Effector memory CD8-positive, alpha-beta T cell (primary cell): ENCODE results near the gene ZCCHC10.
"Not testable (repeated sequence)": the region's sequence is repeated elsewhere in the genome, so short reads cannot be mapped to it uniquely, and the experiment has no call there.

Experiments used
- ATAC-seq: fragments of 150-1000 bp; cut with Tn5 transposase; replicated peaks from 2 replicates; pipeline ENCODE4 v1.10.0; 2021; ENCODE audit warnings: mild to moderate bottlenecking, moderate library complexity
- DNase-seq, 3 experiments: peaks; one replicate each; pipeline ENCODE4 v3.0.0; 2021
- H3K27ac Mint-ChIP-seq, 2 donors: one replicate each; pipeline ENCODE4 v1.8.0; 2022; ENCODE audit warnings: mild to moderate bottlenecking in 2 of 2, mixed read lengths in 2 of 2, moderate library complexity in 2 of 2
- H3K27me3 Mint-ChIP-seq, 2 donors: one replicate each; pipeline ENCODE4 v1.8.0; 2022; ENCODE audit warnings: mixed read lengths in 2 of 2
- H3K36me3 Mint-ChIP-seq: one replicate; pipeline ENCODE4 v1.8.0; 2022; ENCODE audit warnings: mild to moderate bottlenecking, moderate library complexity, mixed read lengths; ENCODE audit not compliant: insufficient read depth
- H3K4me1 Mint-ChIP-seq, 2 donors: one replicate each; pipeline ENCODE4 v1.8.0; 2022; ENCODE audit warnings: low read depth in 2 of 2, mixed read lengths in 2 of 2
- H3K4me3 Mint-ChIP-seq, 2 donors: one replicate each; pipeline ENCODE4 v1.8.0; 2022; ENCODE audit warnings: mild to moderate bottlenecking in 2 of 2, mixed read lengths in 2 of 2, moderate library complexity in 2 of 2
- H3K9me3 Mint-ChIP-seq, 2 donors: one replicate each; pipeline ENCODE4 v1.8.0; 2022; ENCODE audit warnings: mixed read lengths in 2 of 2

Gene ZCCHC10

DNA sequence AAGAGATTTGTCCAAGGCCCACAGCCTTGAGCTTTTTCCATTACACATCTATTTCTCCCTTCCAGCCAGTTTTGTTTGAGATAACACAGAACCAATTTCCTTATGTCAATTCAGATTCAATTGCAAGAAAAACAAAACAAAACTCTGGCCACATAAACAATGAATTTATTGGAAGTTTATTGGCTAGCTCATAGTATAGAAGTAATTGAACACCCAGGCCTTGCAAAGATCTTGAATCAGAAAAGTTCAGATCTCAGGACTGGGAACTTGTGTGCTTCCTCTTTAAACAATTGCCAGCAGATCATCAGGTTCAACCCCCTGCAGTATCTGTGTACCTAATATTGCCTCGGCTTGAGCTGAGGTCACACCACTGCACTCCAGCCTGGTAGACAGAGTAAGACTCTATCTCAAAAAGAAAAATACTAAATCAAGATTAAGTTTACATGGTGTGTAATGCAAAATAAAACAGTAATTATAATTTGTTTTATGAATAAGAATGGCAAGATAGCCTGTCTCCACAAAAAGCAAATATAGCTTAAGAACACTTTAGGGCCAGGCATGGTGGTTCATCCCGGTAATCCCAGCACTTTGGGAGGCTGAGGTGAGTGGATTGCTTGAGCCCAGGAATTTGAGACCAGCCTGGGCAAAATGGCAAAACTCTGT, 4.1 kb upstream of the ZCCHC10 start:
- H3K36me3 Mint-ChIP-seq, result peaks cover 7% of the 10 kb centered on the region

DNA sequence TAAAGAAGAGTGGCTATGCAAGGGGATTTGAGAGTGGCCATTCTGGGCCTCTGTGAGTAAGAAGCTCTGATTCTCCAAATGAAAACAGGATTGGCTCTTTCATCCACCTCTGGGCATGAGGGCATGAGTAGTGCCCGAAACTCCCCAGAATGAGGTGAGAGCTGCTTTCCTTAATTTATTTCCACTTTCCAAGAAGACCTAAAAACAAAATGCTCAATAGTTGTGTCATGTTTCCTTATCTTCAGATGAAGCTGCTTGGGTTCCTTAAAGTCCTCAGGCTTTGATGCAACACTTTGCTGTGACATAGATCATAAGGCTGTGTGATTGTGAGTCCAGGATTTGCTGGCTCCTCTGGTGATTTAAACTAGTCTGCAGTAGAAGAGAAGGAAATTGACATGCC, 3.1 kb upstream of the ZCCHC10 start:
- Mint-ChIP-seq H3K36me3 (peaks cover 7% of the 10 kb centered on the region), H3K27ac (no peak overlapping the region), H3K4me1 (peaks cover 17 to 19% of the 10 kb centered on the region in 2 donors), H3K27me3 (no peaks in the 10 kb centered on the region), H3K4me3 (no peak overlapping the region), H3K9me3 (no peaks in the 10 kb centered on the region)
- no peak for DNase-seq
- ATAC-seq, result no peak

More for the DNA sequence above, 4.1 kb upstream of the ZCCHC10 start:
- ATAC-seq (no peak), DNase-seq (no peak)
- Mint-ChIP-seq H3K4me3 (no peak overlapping the region), H3K4me1 (peaks cover 12 to 14% of the 10 kb centered on the region in 2 donors), H3K27ac (no peak overlapping the region), H3K27me3 (no peaks in the 10 kb centered on the region), H3K9me3 (no peaks in the 10 kb centered on the region)

DNA sequence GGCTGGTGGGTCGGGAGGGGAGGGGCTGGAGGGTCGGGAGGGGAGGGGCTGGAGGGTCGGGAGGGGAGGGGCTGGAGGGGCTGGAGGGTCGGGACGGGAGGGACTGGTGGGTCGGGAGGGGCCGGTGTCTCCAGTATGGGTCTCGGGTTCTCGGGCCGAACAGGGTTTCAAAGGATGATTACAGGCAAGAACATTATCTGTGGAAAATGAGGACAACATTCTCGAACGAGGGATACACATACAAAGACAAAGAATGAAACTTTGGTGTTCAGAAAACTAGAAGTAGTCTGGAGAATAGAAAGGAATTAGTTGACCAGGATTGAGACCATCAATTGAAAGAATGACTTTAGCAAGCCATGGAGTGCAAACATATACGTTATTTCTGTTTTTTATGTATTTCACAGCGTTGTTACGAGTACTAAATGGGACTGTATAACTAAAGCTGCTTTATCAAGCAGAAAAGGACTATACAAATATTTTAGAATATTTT, 360 bp upstream of the ZCCHC10 start:
- no peak for DNase-seq
- Mint-ChIP-seq H3K9me3 (no peaks in the 10 kb centered on the region), H3K36me3 (peaks cover 18% of the 10 kb centered on the region)

DNA sequence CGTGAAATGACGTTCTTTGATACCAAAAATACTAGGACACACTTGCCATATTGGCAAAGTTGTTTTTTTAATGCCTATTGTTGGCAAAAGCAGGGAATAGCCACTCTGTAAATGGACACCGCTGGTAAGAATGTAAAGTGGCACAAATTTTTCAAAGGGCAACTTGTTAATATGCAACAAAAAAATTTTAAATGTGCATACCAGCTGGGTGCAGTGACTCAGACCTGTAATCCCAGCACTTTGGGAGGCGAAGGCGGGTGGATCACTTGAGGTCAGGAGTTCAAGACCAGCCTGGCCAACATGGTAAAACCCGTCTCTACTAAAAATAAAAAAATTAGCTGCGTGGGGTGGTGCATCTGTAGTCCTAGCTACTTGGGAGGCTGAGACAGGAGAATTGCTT, 6.9 kb downstream of the ZCCHC10 start:
- Mint-ChIP-seq H3K4me1 (peaks cover 10 to 15% of the 10 kb centered on the region in 2 donors), H3K36me3 (peaks cover 46% of the 10 kb centered on the region)
- DNase-seq, H3K27ac Mint-ChIP-seq, ATAC-seq, H3K27me3 Mint-ChIP-seq, H3K9me3 Mint-ChIP-seq, H3K4me3 Mint-ChIP-seq: not testable (repeated sequence)

More for the DNA sequence above, 360 bp upstream of the ZCCHC10 start:
- H3K27me3 Mint-ChIP-seq, result no peaks in the 10 kb centered on the region
- peak overlapping the region; percentile 96 to 97 for H3K27ac Mint-ChIP-seq
- no peak for ATAC-seq
- peak overlapping the region; percentile 90 to 95 for H3K4me3 Mint-ChIP-seq
- peaks cover 16 to 20% of the 10 kb centered on the region in 2 donors for H3K4me1 Mint-ChIP-seq

DNA sequence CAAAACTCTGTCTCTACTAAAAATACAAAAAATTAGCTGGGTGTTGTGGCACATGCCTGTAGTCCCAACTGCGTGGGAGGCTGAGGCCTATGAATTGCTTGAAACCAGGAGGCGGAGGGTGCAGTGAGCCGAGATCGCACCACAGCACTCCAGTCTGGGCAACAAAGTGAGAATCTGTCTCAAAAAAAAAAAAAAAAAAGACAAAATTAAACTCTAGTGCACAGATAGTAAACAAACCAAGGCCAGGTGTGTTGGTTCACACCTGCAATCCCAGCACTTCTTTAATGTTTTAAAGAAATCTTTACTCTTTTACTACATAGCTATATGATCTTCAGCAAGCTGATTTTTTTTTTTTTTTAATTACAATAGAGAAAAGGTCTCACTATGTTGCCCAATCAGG, 8.4 kb downstream of the ZCCHC10 start:
- no peaks in the 10 kb centered on the region for H3K9me3 Mint-ChIP-seq
- H3K4me1 Mint-ChIP-seq, result peaks cover 5 to 7% of the 10 kb centered on the region in 2 donors
- peak overlapping the region in 1 of 2 donors; percentile 35 for H3K27ac Mint-ChIP-seq
- H3K36me3 Mint-ChIP-seq, result peaks cover 46% of the 10 kb centered on the region
- no peak overlapping the region for H3K4me3 Mint-ChIP-seq
- H3K27me3 Mint-ChIP-seq, result no peaks in the 10 kb centered on the region
- ATAC-seq, result no peak
- DNase-seq, result no peak

DNA sequence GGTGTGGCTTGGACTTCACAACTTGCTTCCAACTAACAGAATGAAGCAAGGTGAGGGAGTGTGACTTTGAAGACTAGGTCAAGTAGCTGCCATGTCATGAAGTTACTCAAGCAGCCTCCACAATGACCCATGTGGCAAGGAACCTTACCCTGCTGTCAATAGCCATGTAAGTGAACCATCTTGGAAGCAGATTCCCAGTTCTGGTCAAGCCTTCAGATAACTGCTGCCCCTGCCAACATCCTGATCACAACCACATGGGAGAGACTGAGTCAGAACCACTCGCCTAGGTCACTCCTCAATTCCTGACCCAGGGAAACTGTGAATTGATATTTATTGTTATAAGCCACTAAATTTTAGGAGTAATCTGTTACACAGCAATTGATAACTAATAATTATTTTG, 10.9 kb downstream of the ZCCHC10 start:
- H3K9me3 Mint-ChIP-seq, result no peaks in the 10 kb centered on the region
- no peak overlapping the region for H3K27ac Mint-ChIP-seq
- H3K4me3 Mint-ChIP-seq, result no peak overlapping the region
- no peaks in the 10 kb centered on the region for H3K27me3 Mint-ChIP-seq
- ATAC-seq (no peak), DNase-seq (no peak)
- peaks cover 34% of the 10 kb centered on the region for H3K36me3 Mint-ChIP-seq
- H3K4me1 Mint-ChIP-seq, result peaks cover 3 to 7% of the 10 kb centered on the region in 2 donors

DNA sequence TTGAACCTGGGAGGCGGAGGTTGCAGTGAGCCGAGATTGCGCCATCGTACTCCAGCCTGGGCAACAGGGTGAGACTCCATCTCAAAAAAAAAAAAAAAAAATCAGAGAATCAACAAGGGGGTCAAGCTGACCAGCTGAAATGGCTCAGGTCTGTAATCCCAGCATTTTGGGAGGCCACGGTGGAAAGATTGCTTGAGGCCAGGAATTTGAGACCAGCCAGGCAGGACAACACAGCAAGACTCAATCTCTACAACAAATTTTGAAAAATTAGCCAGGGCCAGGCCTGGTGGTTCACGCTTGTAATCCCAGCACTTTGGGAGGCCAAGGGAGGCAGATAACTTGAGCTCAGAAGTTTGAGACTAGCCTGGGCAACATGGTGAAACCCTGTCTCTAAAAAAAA, 17.9 kb downstream of the ZCCHC10 start:
- not testable (repeated sequence) for DNase-seq, H3K9me3 Mint-ChIP-seq, H3K4me3 Mint-ChIP-seq, H3K27me3 Mint-ChIP-seq, ATAC-seq, H3K4me1 Mint-ChIP-seq
- peaks cover 34% of the 10 kb centered on the region for H3K36me3 Mint-ChIP-seq
- H3K27ac Mint-ChIP-seq, result peak overlapping the region in 1 of 2 donors; percentile 57

DNA sequence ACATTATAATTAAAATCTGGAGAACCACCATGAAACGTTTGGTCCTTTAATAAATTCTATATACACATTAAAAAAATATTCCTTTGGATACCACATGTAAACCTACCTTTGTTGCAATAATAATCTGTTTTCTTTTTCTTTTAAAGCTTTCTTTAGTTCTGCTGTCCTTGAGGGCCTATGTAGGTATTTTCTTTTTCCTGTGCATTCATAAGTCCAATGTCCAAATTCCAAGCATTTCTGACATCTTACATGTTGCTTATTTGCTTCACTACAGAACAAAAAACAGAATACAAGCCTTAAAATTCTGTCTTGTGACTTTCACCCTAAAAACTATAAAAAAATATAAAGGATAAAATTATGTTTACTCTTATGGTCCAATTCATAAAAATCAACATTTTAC, 19.7 kb downstream of the ZCCHC10 start:
- DNase-seq, result no peak
- ATAC-seq, result no peak
- Mint-ChIP-seq H3K27me3 (no peaks in the 10 kb centered on the region), H3K4me1 (peaks cover 0 to 4% of the 10 kb centered on the region in 2 donors), H3K36me3 (peaks cover 35% of the 10 kb centered on the region), H3K9me3 (no peaks in the 10 kb centered on the region), H3K27ac (no peak overlapping the region), H3K4me3 (no peak overlapping the region)

DNA sequence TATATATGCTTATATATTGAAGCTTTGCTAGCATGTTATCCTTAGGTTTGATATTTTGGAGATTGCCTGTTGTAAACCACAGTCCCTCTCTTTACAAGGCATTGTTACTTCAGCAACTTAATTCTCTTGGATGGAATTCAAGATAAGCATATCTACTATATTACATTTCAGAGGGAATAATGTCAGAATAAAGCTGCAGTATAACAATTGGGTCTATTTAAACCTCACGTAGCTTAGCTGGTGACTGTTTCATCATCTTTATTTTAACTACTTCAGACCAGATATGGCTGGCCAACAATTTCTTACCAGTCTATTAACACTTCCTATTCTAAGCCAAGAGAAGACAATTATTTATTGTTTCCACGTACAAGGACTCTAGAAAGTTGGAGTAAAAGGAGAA, 27.1 kb downstream of the ZCCHC10 start:
- H3K27me3 Mint-ChIP-seq, result no peaks in the 10 kb centered on the region
- no peak for DNase-seq
- no peak for ATAC-seq
- no peaks in the 10 kb centered on the region for H3K4me1 Mint-ChIP-seq
- H3K9me3 Mint-ChIP-seq, result no peaks in the 10 kb centered on the region
- no peak overlapping the region for H3K4me3 Mint-ChIP-seq
- peaks cover 9% of the 10 kb centered on the region for H3K36me3 Mint-ChIP-seq
- H3K27ac Mint-ChIP-seq, result peak overlapping the region in 1 of 2 donors; percentile 16

DNA sequence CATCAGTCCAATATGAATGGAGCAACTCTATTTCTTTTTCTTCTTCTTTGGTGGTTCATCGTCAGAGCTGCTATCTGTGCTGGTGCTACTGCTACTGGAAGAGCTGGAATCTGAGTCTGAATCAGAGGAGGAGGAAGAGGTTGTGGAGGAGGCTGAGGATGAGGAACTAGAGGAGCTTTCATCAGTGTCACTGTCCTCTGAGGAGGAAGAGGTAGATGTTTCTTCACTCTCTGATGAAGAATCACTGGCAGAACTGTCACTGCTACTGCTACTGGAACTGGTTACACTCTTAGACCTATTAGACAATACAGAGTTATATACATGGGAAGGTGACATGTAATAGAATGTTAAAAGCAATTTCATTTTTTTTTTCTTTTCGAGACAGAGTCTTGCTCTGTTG, 27.8 kb downstream of the ZCCHC10 start:
- DNase-seq, result no peak
- peak overlapping the region in 1 of 2 donors; percentile 16 for H3K27ac Mint-ChIP-seq
- no peaks in the 10 kb centered on the region for H3K4me1 Mint-ChIP-seq

DNA sequence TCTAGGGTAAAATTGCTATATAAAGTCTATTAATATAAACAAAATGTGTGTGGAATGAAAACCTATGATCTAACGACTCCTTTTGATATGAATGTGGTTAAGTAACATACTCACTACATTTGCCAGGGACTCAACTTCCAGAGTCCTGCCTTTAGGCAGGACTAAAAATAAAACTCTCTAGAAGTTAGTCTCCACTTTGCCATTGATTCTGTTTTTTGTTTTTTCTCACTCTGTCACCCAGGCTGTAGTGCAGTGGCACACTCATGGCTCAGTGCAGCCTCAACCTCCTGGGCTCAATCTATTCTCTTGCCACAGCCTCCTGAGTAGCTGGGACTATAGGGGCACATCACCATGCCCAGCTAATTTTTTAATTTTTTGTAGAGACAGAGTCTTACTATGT, 30.0 kb downstream of the ZCCHC10 start:
- H3K4me3 Mint-ChIP-seq, result no peak overlapping the region
- ATAC-seq (no peak), DNase-seq (no peak)
- H3K9me3 Mint-ChIP-seq, result no peaks in the 10 kb centered on the region
- H3K27me3 Mint-ChIP-seq, result no peaks in the 10 kb centered on the region
- H3K4me1 Mint-ChIP-seq, result no peaks in the 10 kb centered on the region
- H3K36me3 Mint-ChIP-seq, result peaks cover 3% of the 10 kb centered on the region
- H3K27ac Mint-ChIP-seq, result peak overlapping the region in 1 of 2 donors; percentile 74

More for the DNA sequence above, 27.8 kb downstream of the ZCCHC10 start:
- Mint-ChIP-seq H3K36me3 (peaks cover 6% of the 10 kb centered on the region), H3K4me3 (no peak overlapping the region), H3K9me3 (no peaks in the 10 kb centered on the region), H3K27me3 (no peaks in the 10 kb centered on the region)
- ATAC-seq, result no peak

DNA sequence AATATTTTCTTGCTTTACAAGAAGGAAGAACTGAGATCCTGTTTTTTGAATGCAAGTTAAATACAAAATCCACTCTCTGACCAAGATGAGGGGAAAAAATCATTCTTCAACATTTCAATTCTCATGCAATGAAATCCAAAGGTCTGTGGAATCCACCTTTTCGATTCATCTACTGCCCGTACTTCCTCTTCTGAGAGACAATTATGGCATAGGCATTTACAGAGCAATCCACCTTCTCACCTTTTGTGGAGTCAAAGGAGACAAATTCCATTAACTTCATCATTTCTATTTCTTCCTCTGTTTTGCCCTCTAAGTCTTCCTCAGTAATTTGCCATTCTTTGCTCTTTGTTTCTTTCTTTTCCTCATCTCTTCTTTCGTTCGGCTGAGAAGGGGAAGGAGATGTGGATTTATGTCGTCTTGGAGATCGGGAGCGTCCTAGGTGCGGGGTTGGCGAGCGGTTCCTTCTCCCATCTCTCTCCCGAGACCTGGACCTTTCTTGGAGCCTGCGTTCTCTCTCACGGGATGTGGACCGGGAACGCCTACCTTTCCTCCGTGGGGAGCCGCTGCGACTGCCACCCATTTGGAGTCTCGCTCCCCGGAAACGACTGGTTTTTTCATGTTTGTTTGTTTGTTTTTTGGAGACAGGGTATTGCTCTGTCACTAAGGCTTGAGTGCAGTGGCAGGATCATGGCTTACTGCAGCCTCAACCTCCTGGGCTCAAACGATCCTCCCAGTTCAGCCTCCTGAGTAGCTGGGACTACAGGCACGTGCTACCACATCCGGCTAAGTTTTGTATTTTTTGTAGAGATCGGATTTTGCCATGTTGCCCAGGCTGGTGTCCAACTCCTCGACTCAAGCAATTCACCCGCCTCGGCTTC, 38.6 kb downstream of the ZCCHC10 start:
- H3K36me3 Mint-ChIP-seq, result no peaks in the 10 kb centered on the region
- H3K9me3 Mint-ChIP-seq, result no peaks in the 10 kb centered on the region
- no peaks in the 10 kb centered on the region for H3K27me3 Mint-ChIP-seq
- H3K27ac Mint-ChIP-seq, result no peak overlapping the region
- ATAC-seq, result no peak
- no peaks in the 10 kb centered on the region for H3K4me1 Mint-ChIP-seq
- no peak for DNase-seq
- H3K4me3 Mint-ChIP-seq, result no peak overlapping the region

DNA sequence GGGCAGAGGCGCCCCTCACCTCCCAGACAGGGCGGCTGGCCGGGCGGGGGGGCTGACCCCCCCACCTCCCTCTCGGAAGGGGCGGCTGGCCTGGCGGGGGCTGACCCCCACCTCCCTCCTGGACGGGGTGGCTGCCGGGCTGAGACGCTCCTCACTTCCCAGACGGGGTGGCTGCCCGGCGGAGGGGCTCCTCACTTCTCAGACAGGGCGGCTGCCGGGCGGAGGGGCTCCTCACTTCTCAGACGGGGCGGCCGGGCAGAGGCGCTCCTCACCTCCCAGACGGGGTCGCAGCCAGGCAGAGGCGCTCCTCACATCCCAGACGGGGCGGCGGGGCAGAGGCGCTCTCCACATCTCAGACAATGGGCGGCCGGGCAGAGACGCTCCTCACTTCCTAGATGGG, 43.4 kb downstream of the ZCCHC10 start:
- not testable (repeated sequence) for H3K4me3 Mint-ChIP-seq, H3K9me3 Mint-ChIP-seq, H3K4me1 Mint-ChIP-seq, DNase-seq, H3K36me3 Mint-ChIP-seq, H3K27ac Mint-ChIP-seq, H3K27me3 Mint-ChIP-seq, ATAC-seq

DNA sequence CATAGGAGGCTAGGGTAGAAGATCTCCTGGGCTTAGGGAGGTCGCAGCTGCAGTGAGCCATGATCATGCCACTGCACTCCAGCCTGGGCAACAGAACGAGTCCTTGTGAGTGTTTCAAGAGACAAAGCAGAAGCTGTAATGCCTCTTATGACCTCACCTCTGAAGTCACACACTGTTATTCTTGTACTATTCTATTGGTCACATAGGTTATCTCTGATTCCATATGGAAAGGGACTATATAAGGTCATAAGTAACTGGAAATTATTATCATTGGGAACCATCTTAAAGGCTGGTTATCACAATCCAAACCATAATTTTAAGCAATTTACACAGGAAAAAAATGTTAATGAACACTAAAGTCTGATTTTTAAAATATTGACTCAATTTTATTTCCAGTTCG, 45.1 kb downstream of the ZCCHC10 start:
- no peaks in the 10 kb centered on the region for H3K27me3 Mint-ChIP-seq
- peaks cover 2% of the 10 kb centered on the region for H3K36me3 Mint-ChIP-seq
- DNase-seq, result no peak
- H3K4me1 Mint-ChIP-seq, result no peaks in the 10 kb centered on the region
- no peak for ATAC-seq
- no peak overlapping the region for H3K4me3 Mint-ChIP-seq
- peaks cover 0 to 1% of the 10 kb centered on the region in 2 donors for H3K9me3 Mint-ChIP-seq
- H3K27ac Mint-ChIP-seq, result no peak overlapping the region
